Myocyte (in vitro differentiated cells): ENCODE measurements around the gene FRMD5. TPM values are rescaled to one million over a fixed set of nuclear protein-coding genes. Genes with fewer than 3 reads are reported as not detected.

Experiments used
- total RNA-seq: library from RNA; depleted of rRNA; stranded (reverse); fragments of >200 nt; gene quantifications from 2 replicates; pipeline ENCODE4 v1.2.3, GENCODE V29; 2014

Gene FRMD5
- total RNA-seq, 1 donor from 2014 or later = 2.2 TPM

Other genes with a start within 250 kb of the FRMD5 start
- 64.7 and 65.5 TPM in 2 replicates for gene GOLM2, start 93.4 kb upstream of the FRMD5 start, total RNA-seq
- gene CTDSPL2, start 232.4 kb upstream of the FRMD5 start, total RNA-seq = 38.9 and 60.5 TPM in 2 replicates